HepG2 (cell line): ENCODE data around the gene CAMTA1. TPM values are rescaled to one million over a fixed set of nuclear protein-coding genes. Genes with fewer than 3 reads are reported as not detected.

Source experiments
- ATAC-seq: fragments of 200-7000 bp; cut with Tn5 transposase; 3 replicates; pipeline ENCODE4 v1.9.1; 2020; ENCODE audit warnings: mild to moderate bottlenecking, moderate library complexity
- BruUV-seq: library from RNA; stranded (reverse); fragments of 400-500 nt; replicated peaks from 2 replicates; lab custom pipeline; 2021; lab: Mats Ljungman, UMichigan
- CTCF ChIA-PET: fragments of 300-600 bp; formaldehyde crosslinking; extraction: SDS; loops from one replicate; lab custom pipeline; 2021; ENCODE audit warnings: low total read pairs, inconsistent platforms, low intra/inter-chr PET ratio; lab: Yijun Ruan, JAX
- POLR2A ChIA-PET: fragments of 350-600 bp; sonication (Branson Sonifier 250); formaldehyde crosslinking; loops from one replicate; lab custom pipeline; 2020; ENCODE audit warnings: antibody characterized with exemption, inconsistent platforms; lab: Yijun Ruan, JAX
- DNase-seq: peaks from one replicate; pipeline ENCODE4 v3.0.0-alpha.2; 2015; ENCODE audit warnings: low spot score
- FAIRE-seq: peaks from 3 replicates; lab custom pipeline; 2011; peaks lifted over from hg19 to GRCh38; lab: Jason Lieb, UNC
- H2AFZ ChIP-seq: one replicate; pipeline ENCODE4 v1.6.1; 2011; ENCODE audit warnings: low read length, inconsistent platforms
- H3K27ac ChIP-seq: fragments of 300-600 bp; 3 replicates; pipeline ENCODE4 v1.8.0; 2011; ENCODE audit warnings: mixed run types, mild to moderate bottlenecking, mixed read lengths, low read length, inconsistent platforms; ENCODE audit not compliant: insufficient read depth; ENCODE audit errors: extremely low read length
- H3K27me3 ChIP-seq, 2 experiments: fragments of 200-600 bp in 1 of 2; 2 replicates in 1 of 2; 3 replicates in 1 of 2; pipeline versions ENCODE4 v1.6.0 to v1.8.0; 2011; ENCODE audit warnings: low read length in 2 of 2, mild to moderate bottlenecking in 2 of 2, moderate library complexity in 2 of 2, inconsistent platforms in 1 of 2; ENCODE audit not compliant: insufficient read depth in 2 of 2, control insufficient read depth in 1 of 2
- H3K36me3 ChIP-seq, 2 experiments: fragments of 200-600 bp in 1 of 2; replicated peaks in 1 of 2; 2 replicates in 1 of 2; 3 replicates in 1 of 2; pipeline versions ENCODE4 v1.5.1 to v1.8.0; 2011; ENCODE audit warnings: low read length in 2 of 2, inconsistent platforms in 1 of 2; ENCODE audit not compliant: insufficient read depth in 2 of 2, control insufficient read depth in 1 of 2
- H3K4me1 ChIP-seq: 2 replicates; pipeline ENCODE4 v1.5.1; 2012; ENCODE audit warnings: low read length, inconsistent platforms; ENCODE audit not compliant: insufficient read depth
- H3K4me2 ChIP-seq: 2 replicates; pipeline ENCODE4 v1.6.0; 2011; ENCODE audit warnings: low read depth, low read length, inconsistent platforms
- H3K4me3 ChIP-seq, 3 experiments: fragments of 200-600 bp in 1 of 3; sonication (generic), shearing (Covaris generic) in 1 of 3; replicated peaks in 1 of 3; 2 replicates each; pipeline ENCODE4 v1.5.1; 2011 to 2016; ENCODE audit warnings: low read length in 3 of 3, inconsistent platforms in 2 of 3, low read depth in 2 of 3, mild to moderate bottlenecking in 2 of 3, control low read depth in 1 of 3, mixed read lengths in 1 of 3; ENCODE audit not compliant: insufficient read depth in 1 of 3
- H3K79me2 ChIP-seq: one replicate; pipeline ENCODE4 v1.6.1; 2011; ENCODE audit warnings: low read length, inconsistent platforms; ENCODE audit not compliant: insufficient read depth
- H3K9ac ChIP-seq: 2 replicates; pipeline ENCODE4 v1.6.0; 2011; ENCODE audit warnings: mild to moderate bottlenecking, low read depth, low read length, inconsistent platforms; ENCODE audit not compliant: insufficient read depth
- H3K9me3 ChIP-seq: 2 replicates; pipeline ENCODE4 v1.5.1; 2012; ENCODE audit warnings: mild to moderate bottlenecking, low read length
- H4K20me1 ChIP-seq: 2 replicates; pipeline ENCODE4 v1.6.0; 2011; ENCODE audit warnings: inconsistent platforms, mild to moderate bottlenecking, low read length, moderate library complexity; ENCODE audit not compliant: insufficient read depth
- ATF3 ChIP-seq: sonication (generic); formaldehyde crosslinking; IDR thresholded peaks from 2 replicates; pipeline ENCODE4 v1.4.0; 2020; ENCODE audit warnings: missing genetic modification reagents
- CREBL2 ChIP-seq: sonication (generic); formaldehyde crosslinking; IDR thresholded peaks from 2 replicates; pipeline ENCODE4 v1.8.1; 2023; ENCODE audit warnings: missing genetic modification reagents, mild to moderate bottlenecking, borderline replicate concordance
- GZF1 ChIP-seq: sonication (generic); formaldehyde crosslinking; IDR thresholded peaks from 2 replicates; pipeline ENCODE4 v1.5.1; 2020; ENCODE audit warnings: mild to moderate bottlenecking, missing genetic modification reagents
- IRF9 ChIP-seq: sonication (generic); formaldehyde crosslinking; IDR thresholded peaks from 2 replicates; pipeline ENCODE4 v1.8.0; 2022; ENCODE audit warnings: missing genetic modification reagents, mild to moderate bottlenecking, borderline replicate concordance
- MAF1 ChIP-seq: sonication (generic); formaldehyde crosslinking; IDR thresholded peaks from 2 replicates; pipeline ENCODE4 v1.5.0; 2020; ENCODE audit warnings: missing genetic modification reagents, borderline replicate concordance
- TEAD2 ChIP-seq: sonication (generic); formaldehyde crosslinking; IDR thresholded peaks from 2 replicates; pipeline ENCODE4 v1.9.0; 2021; ENCODE audit warnings: missing genetic modification reagents
- ZNF12 ChIP-seq: sonication (generic); formaldehyde crosslinking; IDR thresholded peaks from 2 replicates; pipeline ENCODE4 v1.5.0; 2020; ENCODE audit warnings: missing genetic modification reagents
- WGBS: methylation state at CpG from one replicate; pipeline ENCODE4 v1.1.6; 2017; ENCODE audit warnings: low lambda C conversion rate; 5-methylcytosine and 5-hydroxymethylcytosine counted together
- in situ Hi-C: cut with HindIII; loops from 2 replicates; pipeline ENCODE4 v1.10.0; 2017; ENCODE audit warnings: low pct_unique_long_range_greater_than_20kb; ENCODE audit not compliant: extremely low pct_ligation_motif_present
- intact Hi-C: fragments of 100-400 bp; cut with micrococcal nuclease; formaldehyde crosslinking; loops from one replicate; pipeline ENCODE4 v1.10.0; 2022; ENCODE audit not compliant: unreplicated experiment
- polyA plus RNA-seq, 8 experiments: library from polyadenylated mRNA; depleted of rRNA in 3 of 8; stranded (reverse) in 7 of 8; unstranded in 1 of 8; fragments of >200 nt; fragmentation: Illumina TruSeq in 4 of 8; extraction: Trizol in 4 of 8; gene quantifications; 2 replicates each; pipeline versions ENCODE4 v1.2.1 to v1.2.3, GENCODE V29; 2011 to 2016; ENCODE audit warnings: low read depth in 4 of 8, missing spikeins in 1 of 8, mixed read lengths in 1 of 8; ENCODE audit not compliant: insufficient read depth in 1 of 8
- total RNA-seq, 5 experiments: library from RNA; depleted of rRNA; stranded (reverse); fragments of >200 nt; fragmentation: Illumina TruSeq; extraction: Trizol; gene quantifications; 2 replicates each; pipeline ENCODE4 v1.2.3, GENCODE V29; 2016; ENCODE audit warnings: low read depth in 1 of 5

CAMTA1 gene
- total and polyA plus RNA-seq, 2 of the 13 experiments (the other 11 are each of a cell fraction or from before 2014, with no cell fraction given), result 25.0 to 36.4 TPM

DNA sequence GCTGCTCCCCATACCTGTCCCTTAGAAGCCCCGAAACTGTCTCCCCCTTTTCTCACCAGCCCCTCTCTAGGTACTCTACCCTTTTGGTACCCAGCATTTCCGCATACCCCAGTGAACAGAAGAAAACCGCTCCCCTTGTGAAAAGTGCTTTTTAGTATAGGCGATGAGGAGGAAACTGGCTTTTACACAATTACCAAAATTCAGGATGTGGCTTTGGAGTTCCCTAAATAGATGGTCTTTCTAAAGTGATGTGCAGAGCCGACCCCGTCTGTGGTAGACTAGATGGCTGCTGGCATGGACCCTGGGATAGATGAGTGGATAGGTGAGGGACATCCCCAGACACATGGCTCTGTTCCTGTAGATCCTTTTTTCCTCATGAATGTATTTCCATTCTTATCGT lies 996.2 kb downstream of the CAMTA1 start:
- no peak overlapping the region for H3K9ac ChIP-seq
- TF ChIP-seq ATF3 (CRISPR knock-in tag), result no peak
- TF ChIP-seq CREBL2 (CRISPR knock-in tag), result no peak
- TF ChIP-seq TEAD2 (CRISPR knock-in tag), result no peak
- TF ChIP-seq IRF9 (CRISPR knock-in tag), result no peak
- no peak for TF ChIP-seq GZF1 (CRISPR knock-in tag)
- TF ChIP-seq ZNF12 (CRISPR knock-in tag), result no peak
- TF ChIP-seq MAF1 (CRISPR knock-in tag), result no peak
- ATAC-seq (no peak), FAIRE-seq (no peak), DNase-seq (no peak)
- no peaks in the 10 kb centered on the region for H3K27me3 ChIP-seq
- ChIA-PET CTCF (no interaction called here), POLR2A (interaction anchor here (1.9 kb wide), 1 partner anchor 10 kb away, joined by 8 read pairs; the partner anchor contains the start of gene VAMP3)
- no peak overlapping the region for H2AFZ ChIP-seq
- H3K4me2 ChIP-seq, result no peak overlapping the region
- no peaks in the 10 kb centered on the region for H3K9me3 ChIP-seq
- in situ Hi-C loops, result no loop called here
- intact Hi-C loops, result no loop called here
- WGBS, result 81% methylated on average over 7 of the region's 7 CpGs
- H4K20me1 ChIP-seq, result no peaks in the 10 kb centered on the region
- peaks cover 28% of the 10 kb centered on the region for H3K4me1 ChIP-seq
- H3K36me3 ChIP-seq, result peaks cover 9 to 39% of the 10 kb centered on the region in 2 experiments; a peak in 4 of 5 replicates
- no TSS peak for BruUV-seq
- H3K79me2 ChIP-seq, result peaks cover 2% of the 10 kb centered on the region
- no peak overlapping the region for H3K27ac ChIP-seq
- no peak overlapping the region for H3K4me3 ChIP-seq
